ENCODE measurements around the gene FREM1. TPM values are rescaled to one million over a fixed set of nuclear protein-coding genes. Genes with fewer than 3 reads are reported as not detected.

The FREM1 gene
- total RNA-seq, 1 experiment from 2014 or later, result 0.43 TPM

DNA sequence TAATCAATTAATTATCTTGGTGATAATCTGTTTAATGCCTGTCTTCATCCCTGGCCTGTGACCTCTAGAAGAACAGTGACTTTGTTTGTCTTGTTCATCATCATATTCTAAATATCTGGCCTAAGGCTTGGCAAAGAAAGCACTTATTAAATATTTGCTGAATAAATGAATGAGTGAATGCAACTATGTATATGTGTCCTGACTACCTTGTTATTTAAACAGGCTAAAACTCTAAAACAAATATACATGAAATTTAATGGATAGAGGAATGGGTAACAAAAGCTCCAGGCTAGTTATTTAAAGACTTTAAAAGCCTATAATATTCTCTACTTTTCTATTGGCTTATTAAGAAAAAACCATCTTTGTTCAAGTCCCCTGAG is 96.0 kb downstream of the FREM1 start:
- DNase-seq, result no peak
- no peak overlapping the region for H3K4me3 ChIP-seq
- no peaks in the 10 kb centered on the region; the same call in 1 of the 2 replicates for H3K9me3 ChIP-seq
- H3K27me3 ChIP-seq, result peaks cover 14% of the 10 kb centered on the region
- no peaks in the 10 kb centered on the region for H3K36me3 ChIP-seq

DNA sequence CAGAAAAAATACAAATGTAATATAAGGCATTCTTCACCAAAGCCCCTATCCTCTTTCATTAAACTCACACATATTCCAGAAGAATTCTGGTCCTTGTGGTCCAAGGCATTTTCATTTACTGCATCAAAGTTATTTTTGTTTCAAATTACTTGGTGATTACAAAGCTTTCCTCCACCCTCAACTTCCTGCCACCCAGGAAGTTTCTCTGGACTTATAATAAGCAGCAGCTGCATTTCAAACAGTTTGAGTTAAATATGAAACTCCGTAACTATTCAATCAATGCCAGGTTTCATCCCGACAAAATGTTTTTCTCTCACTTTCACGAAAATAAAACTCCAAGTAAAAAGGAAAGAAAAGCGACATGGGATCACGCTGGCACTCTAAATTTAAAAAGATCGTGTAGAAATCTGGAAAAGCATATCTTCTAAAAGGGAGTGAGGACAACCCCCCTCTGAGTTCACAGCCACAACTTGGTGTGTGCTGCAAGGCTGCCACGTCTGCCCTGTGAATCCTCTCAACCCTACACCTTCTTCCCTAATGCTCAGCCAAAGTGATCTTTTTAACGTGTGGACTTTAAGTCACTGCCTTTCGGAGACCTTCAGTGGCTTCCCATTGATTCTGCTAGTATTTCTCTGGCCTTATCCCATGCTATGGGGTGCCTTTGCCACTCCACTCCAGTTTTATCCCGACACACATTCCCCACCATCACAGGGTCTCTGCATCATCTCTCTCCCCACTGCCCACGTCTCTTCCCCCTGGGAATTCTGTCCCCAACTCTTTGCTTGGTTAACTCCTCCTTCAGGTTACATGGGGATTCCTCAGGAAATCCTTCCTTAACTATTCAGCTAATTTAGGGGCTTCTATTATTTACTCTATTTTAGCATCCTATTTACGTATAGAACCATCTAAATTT is 96.6 kb downstream of the FREM1 start:
- peak; percentile 62 for DNase-seq
- H3K27me3 ChIP-seq, result peaks cover 9% of the 10 kb centered on the region
- no peaks in the 10 kb centered on the region for H3K36me3 ChIP-seq
- H3K4me3 ChIP-seq, result peak overlapping the region; percentile 15
- peaks cover 2% of the 10 kb centered on the region for H3K9me3 ChIP-seq

- Histone ChIP-seq H3K4me3 (no peak overlapping the region), H3K9me3 (peaks cover 2% of the 10 kb centered on the region), H3K27me3 (peaks cover 1% of the 10 kb centered on the region), H3K36me3 (no peaks in the 10 kb centered on the region)
- DNase-seq, result peak; percentile 54
These were observed 97.4 kb downstream of the FREM1 start for GRCh38 chr9:14812806-14813205.

DNA sequence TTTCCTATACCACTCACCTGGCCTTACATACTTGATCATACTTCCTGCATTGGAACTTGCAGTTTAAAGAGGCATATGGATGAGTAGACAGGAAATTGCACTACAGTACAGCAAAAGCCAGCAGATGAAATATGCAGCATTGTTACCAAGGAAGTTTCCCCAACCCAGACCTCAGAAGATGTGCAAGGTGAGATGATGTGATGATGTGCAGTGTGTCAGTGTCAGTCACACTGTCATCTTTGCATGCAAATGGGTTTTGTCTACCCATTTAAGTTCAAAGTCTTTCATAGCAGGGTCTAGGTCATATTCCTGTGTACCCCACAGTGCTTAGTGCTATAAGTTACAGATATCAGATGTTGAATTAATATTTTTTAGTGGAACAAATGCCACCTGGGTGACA is 98.4 kb downstream of the FREM1 start:
- no peak overlapping the region for H3K4me3 ChIP-seq
- H3K36me3 ChIP-seq, result no peaks in the 10 kb centered on the region
- no peaks in the 10 kb centered on the region for H3K27me3 ChIP-seq
- no peak for DNase-seq
- H3K9me3 ChIP-seq, result peaks cover 2% of the 10 kb centered on the region

- no peak for DNase-seq
- H3K27me3 ChIP-seq, result peaks cover 16% of the 10 kb centered on the region
- no peak overlapping the region for H3K4me3 ChIP-seq
- H3K36me3 ChIP-seq, result no peaks in the 10 kb centered on the region
- peaks cover 2% of the 10 kb centered on the region for H3K9me3 ChIP-seq
These were observed 103.2 kb downstream of the FREM1 start for GRCh38 chr9:14806941-14807520.

- DNase-seq, result no peak
- Histone ChIP-seq H3K9me3 (no peaks in the 10 kb centered on the region), H3K4me3 (no peak overlapping the region), H3K36me3 (no peaks in the 10 kb centered on the region), H3K27me3 (peaks cover 30% of the 10 kb centered on the region)
These were observed 111.2 kb downstream of the FREM1 start for GRCh38 chr9:14799030-14799429.

- Histone ChIP-seq H3K27me3 (peaks cover 40% of the 10 kb centered on the region), H3K9me3 (no peaks in the 10 kb centered on the region), H3K4me3 (no peak overlapping the region), H3K36me3 (no peaks in the 10 kb centered on the region)
- DNase-seq, result no peak
These were observed 112.8 kb downstream of the FREM1 start for GRCh38 chr9:14797435-14797834.

GRCh38 chr9:14793389-14793788 is 116.8 kb downstream of the FREM1 start:
- Histone ChIP-seq H3K4me3 (no peak overlapping the region), H3K27me3 (peaks cover 56% of the 10 kb centered on the region), H3K36me3 (no peaks in the 10 kb centered on the region), H3K9me3 (no peaks in the 10 kb centered on the region)
- no peak for DNase-seq

GRCh38 chr9:14790628-14791027 is 119.6 kb downstream of the FREM1 start:
- H3K36me3 ChIP-seq, result no peaks in the 10 kb centered on the region
- H3K9me3 ChIP-seq, result no peaks in the 10 kb centered on the region
- DNase-seq, result no peak
- H3K27me3 ChIP-seq, result peaks cover 68% of the 10 kb centered on the region
- no peak overlapping the region for H3K4me3 ChIP-seq

DNA sequence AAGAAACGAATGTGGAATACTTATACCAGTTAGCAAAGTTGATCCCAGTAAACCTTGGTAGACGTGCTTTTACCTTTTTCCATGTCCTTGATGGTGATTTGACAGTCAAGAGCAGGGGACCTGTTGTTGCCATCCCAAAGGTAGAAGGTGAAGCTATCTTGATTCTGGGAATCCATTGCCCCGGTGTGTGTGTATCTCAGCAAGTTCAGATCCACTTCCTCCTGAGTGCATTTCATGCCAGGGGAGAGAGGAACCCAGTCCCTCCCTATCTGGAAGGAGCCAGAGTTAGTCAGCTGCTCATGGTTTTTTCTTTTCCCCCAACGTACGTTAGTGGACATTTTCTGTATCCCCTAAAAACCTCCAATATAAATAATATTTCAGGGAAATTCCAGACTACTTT is 121.4 kb downstream of the FREM1 start:
- Histone ChIP-seq H3K36me3 (no peaks in the 10 kb centered on the region), H3K9me3 (no peaks in the 10 kb centered on the region)
- no peak for DNase-seq

DNA sequence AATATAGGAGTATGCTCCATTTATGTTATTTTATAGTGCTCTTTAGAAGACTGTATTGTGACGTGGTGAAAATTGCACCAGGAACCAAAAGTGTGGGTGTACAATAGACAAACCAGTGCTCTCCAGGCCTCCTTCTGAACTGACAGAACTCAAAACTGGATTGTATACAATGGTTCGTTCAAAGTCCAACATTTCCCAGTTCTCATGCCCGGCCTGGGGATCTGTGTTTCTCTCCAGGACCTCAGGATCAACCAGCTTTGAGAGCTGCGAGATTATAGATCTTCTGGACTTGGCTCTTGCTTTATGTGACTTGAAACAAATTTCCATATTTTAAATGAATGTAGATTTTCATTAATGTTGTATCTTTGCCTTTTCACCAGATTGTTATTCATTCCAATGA is 126.9 kb downstream of the FREM1 start:
- Histone ChIP-seq H3K36me3 (no peaks in the 10 kb centered on the region), H3K9me3 (no peaks in the 10 kb centered on the region), H3K4me3 (no peak overlapping the region), H3K27me3 (peaks cover 59% of the 10 kb centered on the region)
- no peak for DNase-seq

More for the DNA sequence above, 121.4 kb downstream of the FREM1 start:
- Histone ChIP-seq H3K4me3 (no peak overlapping the region), H3K27me3 (peaks cover 74% of the 10 kb centered on the region)

- Histone ChIP-seq H3K4me3 (no peak overlapping the region), H3K36me3 (no peaks in the 10 kb centered on the region), H3K9me3 (no peaks in the 10 kb centered on the region), H3K27me3 (peaks cover 55% of the 10 kb centered on the region)
- no peak for DNase-seq
These were observed 127.8 kb downstream of the FREM1 start for GRCh38 chr9:14782286-14783051.

GRCh38 chr9:14780693-14781092 is 129.5 kb downstream of the FREM1 start:
- Histone ChIP-seq H3K4me3 (no peak overlapping the region), H3K27me3 (peaks cover 45% of the 10 kb centered on the region), H3K36me3 (no peaks in the 10 kb centered on the region), H3K9me3 (no peaks in the 10 kb centered on the region)
- DNase-seq, result no peak

DNA sequence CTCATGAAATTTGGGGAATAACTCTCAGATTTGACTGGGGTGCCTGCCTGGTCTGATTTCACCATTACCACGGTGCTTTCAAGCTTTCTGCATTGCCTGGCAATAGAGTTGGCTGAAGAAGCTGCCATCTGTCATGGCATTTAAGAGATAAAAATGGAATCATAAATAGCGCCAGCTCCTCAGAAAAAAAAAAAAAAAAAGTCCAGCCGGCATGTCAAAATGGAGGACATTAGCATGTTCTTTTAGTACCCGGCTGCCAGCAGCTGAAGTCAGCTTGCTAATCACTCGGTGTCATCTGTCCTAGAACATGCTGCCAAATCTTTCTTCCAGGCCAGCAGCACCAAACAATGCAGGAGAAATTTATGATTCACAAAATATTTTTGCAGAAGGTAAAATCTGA is 130.0 kb downstream of the FREM1 start:
- H3K36me3 ChIP-seq, result no peaks in the 10 kb centered on the region
- peaks cover 44% of the 10 kb centered on the region for H3K27me3 ChIP-seq
- H3K9me3 ChIP-seq, result no peaks in the 10 kb centered on the region
- peak; percentile 84 for DNase-seq
- no peak overlapping the region for H3K4me3 ChIP-seq

GRCh38 chr9:14779566-14780022 is 130.6 kb downstream of the FREM1 start:
- Histone ChIP-seq H3K9me3 (no peaks in the 10 kb centered on the region), H3K36me3 (no peaks in the 10 kb centered on the region)
- DNase-seq, result no peak

DNA sequence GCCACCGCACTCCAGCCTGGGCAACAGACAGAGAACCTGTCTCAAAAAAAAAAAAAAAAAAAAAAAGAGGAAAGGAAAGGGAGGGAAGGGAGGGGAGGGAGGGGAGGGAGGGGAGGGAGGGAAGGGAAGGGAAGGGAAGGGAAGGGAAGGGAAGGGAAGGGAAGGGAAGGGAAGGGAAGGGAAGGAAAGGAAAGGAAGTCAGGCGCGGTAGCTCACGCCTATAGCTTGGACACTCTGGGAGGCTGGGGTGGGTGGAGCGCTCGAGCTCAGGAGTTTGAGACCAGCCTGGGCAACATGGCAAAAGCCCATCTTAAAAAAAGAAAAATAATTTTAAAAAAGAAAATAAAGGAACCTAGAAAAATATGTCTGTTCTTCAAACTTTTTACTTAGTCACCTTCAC is 131.7 kb downstream of the FREM1 start:
- no peak for DNase-seq
- no peaks in the 10 kb centered on the region for H3K9me3 ChIP-seq
- H3K27me3 ChIP-seq, result peaks cover 27% of the 10 kb centered on the region
- H3K36me3 ChIP-seq, result no peaks in the 10 kb centered on the region
- no peak overlapping the region for H3K4me3 ChIP-seq

More at GRCh38 chr9:14779566-14780022, 130.6 kb downstream of the FREM1 start:
- H3K4me3 ChIP-seq, result no peak overlapping the region
- H3K27me3 ChIP-seq, result peaks cover 38% of the 10 kb centered on the region

DNA sequence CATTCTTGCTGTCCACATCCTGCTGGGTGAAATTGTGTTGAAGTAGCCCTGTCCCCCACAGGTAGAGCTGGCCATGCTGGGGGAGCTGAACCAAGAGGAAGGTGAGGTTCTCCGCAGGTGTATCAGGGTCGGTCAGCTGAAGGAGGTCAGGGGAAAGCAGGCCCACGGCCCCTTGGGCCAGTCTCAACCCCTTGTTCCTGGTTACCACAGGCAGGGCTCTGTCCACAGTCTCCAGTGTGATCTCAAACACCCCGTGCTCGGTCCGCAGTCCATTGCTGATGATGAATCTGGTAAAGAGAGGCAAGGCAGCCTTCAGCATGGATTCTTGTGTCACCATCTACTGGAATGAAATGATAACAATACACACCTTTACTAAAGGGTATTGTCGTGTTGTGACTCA is 134.3 kb downstream of the FREM1 start:
- Histone ChIP-seq H3K27me3 (peaks cover 25% of the 10 kb centered on the region), H3K9me3 (no peaks in the 10 kb centered on the region), H3K4me3 (no peak overlapping the region), H3K36me3 (no peaks in the 10 kb centered on the region)
- no peak for DNase-seq
